Astrocyte (in vitro differentiated cells and primary cell): ENCODE measurements around the gene GABRP.

Experiments used
- EZH2 ChIP-seq: IDR thresholded peaks from 2 replicates; pipeline ENCODE4 v1.6.1; 2012; ENCODE audit warnings: mild to moderate bottlenecking, low read length, inconsistent platforms; ENCODE audit not compliant: insufficient read depth
- TF ChIP-seq, protein P1 (sequence below): IDR thresholded peaks from 2 replicates; pipeline ENCODE4 v1.5.1; 2011; ENCODE audit warnings: low read depth, mild to moderate bottlenecking, inconsistent platforms, low read length, moderate library complexity; ENCODE audit not compliant: insufficient read depth

DNA sequence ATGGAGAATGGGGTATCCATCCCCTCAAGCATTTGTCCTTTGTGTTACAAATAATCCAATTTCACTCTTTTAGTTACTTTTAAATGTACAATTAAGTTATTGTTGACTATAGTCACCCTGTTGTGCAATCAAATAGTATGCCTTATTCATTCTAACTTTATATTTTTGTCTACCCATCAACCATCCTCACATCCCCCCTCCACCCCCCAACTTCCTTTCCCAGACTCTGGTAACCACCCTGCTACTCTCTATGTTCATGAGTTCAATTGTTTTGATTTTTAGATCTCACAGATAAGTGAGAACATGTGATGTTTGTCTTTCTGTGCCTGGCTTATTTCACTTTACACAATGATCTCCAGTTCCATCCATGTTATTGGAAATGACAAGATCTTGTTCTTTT, 62.9 kb downstream of the GABRP start:
- TF ChIP-seq, protein P1, sequence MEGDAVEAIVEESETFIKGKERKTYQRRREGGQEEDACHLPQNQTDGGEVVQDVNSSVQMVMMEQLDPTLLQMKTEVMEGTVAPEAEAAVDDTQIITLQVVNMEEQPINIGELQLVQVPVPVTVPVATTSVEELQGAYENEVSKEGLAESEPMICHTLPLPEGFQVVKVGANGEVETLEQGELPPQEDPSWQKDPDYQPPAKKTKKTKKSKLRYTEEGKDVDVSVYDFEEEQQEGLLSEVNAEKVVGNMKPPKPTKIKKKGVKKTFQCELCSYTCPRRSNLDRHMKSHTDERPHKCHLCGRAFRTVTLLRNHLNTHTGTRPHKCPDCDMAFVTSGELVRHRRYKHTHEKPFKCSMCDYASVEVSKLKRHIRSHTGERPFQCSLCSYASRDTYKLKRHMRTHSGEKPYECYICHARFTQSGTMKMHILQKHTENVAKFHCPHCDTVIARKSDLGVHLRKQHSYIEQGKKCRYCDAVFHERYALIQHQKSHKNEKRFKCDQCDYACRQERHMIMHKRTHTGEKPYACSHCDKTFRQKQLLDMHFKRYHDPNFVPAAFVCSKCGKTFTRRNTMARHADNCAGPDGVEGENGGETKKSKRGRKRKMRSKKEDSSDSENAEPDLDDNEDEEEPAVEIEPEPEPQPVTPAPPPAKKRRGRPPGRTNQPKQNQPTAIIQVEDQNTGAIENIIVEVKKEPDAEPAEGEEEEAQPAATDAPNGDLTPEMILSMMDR: no peak
- no peak for TF ChIP-seq EZH2
